ENCODE measurements around the gene C19orf47. TPM values are rescaled to one million over a fixed set of nuclear protein-coding genes. Genes with fewer than 3 reads are reported as not detected.

The C19orf47 gene
- total and polyA plus RNA-seq, 2 experiments from 2014 or later = 6.2 to 11.2 TPM

DNA sequence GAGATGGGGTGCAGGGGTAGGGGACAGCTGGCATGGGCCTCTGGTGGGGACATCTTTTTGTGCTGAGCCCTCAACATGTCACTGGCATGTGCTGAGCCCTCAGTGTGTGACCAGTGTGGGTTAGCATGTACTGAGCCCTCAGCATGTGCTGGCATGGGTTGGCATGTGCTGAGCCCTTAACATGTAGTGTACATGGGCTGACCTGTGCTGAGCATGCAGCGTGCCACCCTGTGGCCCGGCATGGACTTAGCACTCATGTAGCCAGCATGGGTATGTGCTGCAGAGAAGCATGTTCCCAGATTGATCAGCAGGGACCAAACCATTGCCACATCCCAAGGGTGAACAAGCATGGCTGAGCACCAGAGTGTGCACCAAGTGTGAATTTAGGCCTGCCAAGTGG, 30.3 kb upstream of the C19orf47 start:
- Histone ChIP-seq H3K27me3 (replicated peaks; ENCODE audit: insufficient read depth) (no peaks in the 10 kb centered on the region), H3K4me3 (no peak overlapping the region), H3K79me2 (ENCODE audit: insufficient read depth) (no peaks in the 10 kb centered on the region), H3K27ac (no peak overlapping the region), H2AFZ (no peak overlapping the region), H3K9me3 (ENCODE audit: low read depth) (no peaks in the 10 kb centered on the region), H3K4me2 (ENCODE audit: unreplicated experiment) (no peak overlapping the region), H3K9ac (no peak overlapping the region), H3K4me1 (ENCODE audit: insufficient read depth) (no peaks in the 10 kb centered on the region), H3K36me3 (ENCODE audit: low read depth) (peaks cover 3% of the 10 kb centered on the region; the same call in 1 of the 2 replicates), H3K9me2 (ENCODE audit: insufficient read depth) (no peaks in the 10 kb centered on the region), H3F3A (ENCODE audit: insufficient read depth) (no peaks in the 10 kb centered on the region), H4K20me1 (ENCODE audit: insufficient read depth) (no peaks in the 10 kb centered on the region)
- no peak for TF ChIP-seq EZH2 (IDR thresholded peaks at IDR 0.05; ENCODE audit: insufficient read depth, poor library complexity, severe bottlenecking)
- no peak for TF ChIP-seq EZH2phosphoT487 (IDR thresholded peaks at IDR 0.05; ENCODE audit: insufficient read depth, low read depth)
- no peak for DNase-seq
- in situ Hi-C loops (cut with MboI) = no loop called here
- 75 to 89% methylated on average over 2 of the region's 2 CpGs for WGBS, 2 experiments (ENCODE audit: low coverage in 1 of 2, low lambda C conversion rate in 2 of 2, missing lambda C conversion rate in 2 of 2)

DNA sequence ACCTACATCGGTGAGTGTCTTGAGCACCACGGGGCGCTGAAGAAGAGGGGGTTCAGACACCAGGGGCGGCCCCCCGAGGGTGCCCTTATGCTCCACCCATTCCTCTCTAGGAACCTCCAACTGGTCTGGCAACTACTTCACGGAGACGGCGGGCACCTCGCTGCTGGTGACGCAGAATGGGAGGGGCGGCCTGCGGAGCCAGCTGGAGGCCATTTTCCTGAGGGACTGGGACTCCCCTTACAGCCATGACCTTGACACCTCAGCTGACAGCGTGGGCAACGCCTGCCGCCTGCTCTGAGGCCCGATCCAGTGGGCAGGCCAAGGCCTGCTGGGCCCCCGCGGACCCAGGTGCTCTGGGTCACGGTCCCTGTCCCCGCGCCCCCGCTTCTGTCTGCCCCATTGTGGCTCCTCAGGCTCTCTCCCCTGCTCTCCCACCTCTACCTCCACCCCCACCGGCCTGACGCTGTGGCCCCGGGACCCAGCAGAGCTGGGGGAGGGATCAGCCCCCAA, 29.7 kb upstream of the C19orf47 start:
- no peak for DNase-seq
- Histone ChIP-seq H3K27me3 (replicated peaks; ENCODE audit: insufficient read depth) (no peaks in the 10 kb centered on the region), H3K79me2 (ENCODE audit: insufficient read depth) (no peaks in the 10 kb centered on the region), H3K4me2 (ENCODE audit: unreplicated experiment) (no peak overlapping the region), H3K9ac (no peak overlapping the region), H2AFZ (no peak overlapping the region), H3F3A (ENCODE audit: insufficient read depth) (no peaks in the 10 kb centered on the region), H3K9me3 (ENCODE audit: low read depth) (no peaks in the 10 kb centered on the region), H4K20me1 (ENCODE audit: insufficient read depth) (no peaks in the 10 kb centered on the region), H3K27ac (no peak overlapping the region), H3K4me1 (ENCODE audit: insufficient read depth) (no peaks in the 10 kb centered on the region), H3K9me2 (ENCODE audit: insufficient read depth) (no peaks in the 10 kb centered on the region), H3K36me3 (ENCODE audit: low read depth) (peaks cover 3% of the 10 kb centered on the region; the same call in 1 of the 2 replicates), H3K4me3 (no peak overlapping the region)
- in situ Hi-C loops (cut with MboI) = no loop called here
- 87 to 89% methylated on average over 24 to 25 of the region's 25 CpGs for WGBS, 2 experiments (ENCODE audit: low coverage in 1 of 2, low lambda C conversion rate in 2 of 2, missing lambda C conversion rate in 2 of 2)
- TF ChIP-seq EZH2phosphoT487 (IDR thresholded peaks at IDR 0.05; ENCODE audit: insufficient read depth, low read depth) = no peak
- no peak for TF ChIP-seq EZH2 (IDR thresholded peaks at IDR 0.05; ENCODE audit: insufficient read depth, poor library complexity, severe bottlenecking)

DNA sequence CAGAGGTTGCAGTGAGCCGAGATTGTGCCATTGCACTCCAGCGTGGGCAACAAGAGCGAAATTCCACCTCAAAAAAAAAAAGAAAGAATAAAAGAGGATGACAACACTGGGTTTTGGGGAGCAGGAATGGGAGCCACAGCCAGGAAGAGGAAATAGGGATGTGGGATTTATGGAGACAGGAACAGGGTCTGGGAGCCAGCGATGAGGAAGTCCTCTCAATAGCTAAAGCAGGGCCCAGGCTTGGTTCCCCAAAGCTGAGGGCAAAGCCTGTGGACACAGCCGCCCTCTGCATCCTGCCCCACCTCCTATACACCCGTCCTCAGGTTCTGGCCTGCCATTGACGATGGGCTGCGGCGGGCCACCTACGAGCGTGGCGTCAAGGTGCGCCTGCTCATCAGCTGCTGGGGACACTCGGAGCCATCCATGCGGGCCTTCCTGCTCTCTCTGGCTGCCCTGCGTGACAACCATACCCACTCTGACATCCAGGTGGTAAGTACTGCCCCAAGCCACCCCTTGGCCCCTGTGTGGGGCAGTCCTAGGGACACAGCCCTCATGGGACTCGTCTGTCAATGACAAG, 28.2 kb upstream of the C19orf47 start:
- Histone ChIP-seq H3K27me3 (replicated peaks; ENCODE audit: insufficient read depth) (no peaks in the 10 kb centered on the region), H3K9me3 (ENCODE audit: low read depth) (no peaks in the 10 kb centered on the region), H3K4me3 (no peak overlapping the region), H3K4me2 (ENCODE audit: unreplicated experiment) (no peak overlapping the region), H3K79me2 (ENCODE audit: insufficient read depth) (no peaks in the 10 kb centered on the region), H3K9me2 (ENCODE audit: insufficient read depth) (no peaks in the 10 kb centered on the region), H2AFZ (no peak overlapping the region), H3K27ac (no peak overlapping the region), H3K36me3 (ENCODE audit: low read depth) (peaks cover 3% of the 10 kb centered on the region; the same call in 1 of the 2 replicates), H3F3A (ENCODE audit: insufficient read depth) (no peaks in the 10 kb centered on the region), H3K4me1 (ENCODE audit: insufficient read depth) (no peaks in the 10 kb centered on the region), H3K9ac (no peak overlapping the region), H4K20me1 (ENCODE audit: insufficient read depth) (no peaks in the 10 kb centered on the region)
- DNase-seq = no peak
- TF ChIP-seq EZH2phosphoT487 (IDR thresholded peaks at IDR 0.05; ENCODE audit: insufficient read depth, low read depth) = no peak
- no peak for TF ChIP-seq EZH2 (IDR thresholded peaks at IDR 0.05; ENCODE audit: insufficient read depth, poor library complexity, severe bottlenecking)
- in situ Hi-C loops (cut with MboI) = no loop called here
- 97% methylated on average over 15 to 17 of the region's 17 CpGs for WGBS, 2 experiments (ENCODE audit: low coverage in 1 of 2, low lambda C conversion rate in 2 of 2, missing lambda C conversion rate in 2 of 2)

DNA sequence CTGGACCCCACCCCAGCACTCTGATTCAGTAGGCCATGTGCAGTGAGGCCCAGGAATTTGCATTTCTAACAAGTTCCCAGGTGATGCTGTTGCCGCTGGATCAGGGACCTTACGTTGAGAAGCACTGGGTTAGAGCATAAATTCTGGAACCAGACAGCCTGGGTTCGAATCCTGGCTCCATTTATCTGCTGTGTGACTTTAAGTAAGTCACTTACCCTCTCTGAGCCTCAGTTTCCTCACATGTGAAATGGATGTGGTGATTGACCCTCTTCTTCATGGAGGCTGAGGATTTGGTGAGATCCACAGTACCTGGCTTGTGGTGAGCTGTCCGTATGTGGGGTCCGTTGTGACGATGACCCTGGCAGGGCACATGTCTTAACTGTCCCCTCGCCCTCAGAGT, 25.9 kb upstream of the C19orf47 start:
- DNase-seq = no peak
- no peaks in the 10 kb centered on the region for H3K4me1 ChIP-seq (ENCODE audit: insufficient read depth)
- H3K27me3 ChIP-seq (replicated peaks; ENCODE audit: insufficient read depth) = no peaks in the 10 kb centered on the region
- H3K36me3 ChIP-seq (ENCODE audit: low read depth) = peaks cover 4% of the 10 kb centered on the region; the same call in 1 of the 2 replicates
- H3F3A ChIP-seq (ENCODE audit: insufficient read depth) = no peaks in the 10 kb centered on the region
- 96 to 97% methylated on average over 7 of the region's 7 CpGs for WGBS, 2 experiments (ENCODE audit: low coverage in 1 of 2, low lambda C conversion rate in 2 of 2, missing lambda C conversion rate in 2 of 2)
- no peaks in the 10 kb centered on the region for H3K79me2 ChIP-seq (ENCODE audit: insufficient read depth)
- no peaks in the 10 kb centered on the region for H4K20me1 ChIP-seq (ENCODE audit: insufficient read depth)
- H3K4me3 ChIP-seq = no peak overlapping the region
- H3K9me2 ChIP-seq (ENCODE audit: insufficient read depth) = no peaks in the 10 kb centered on the region
- no peak overlapping the region for H3K9ac ChIP-seq
- no peak overlapping the region for H2AFZ ChIP-seq
- in situ Hi-C loops (cut with MboI) = no loop called here
- no peak overlapping the region for H3K27ac ChIP-seq
- TF ChIP-seq EZH2phosphoT487 (IDR thresholded peaks at IDR 0.05; ENCODE audit: insufficient read depth, low read depth) (no peak), EZH2 (IDR thresholded peaks at IDR 0.05; ENCODE audit: insufficient read depth, poor library complexity, severe bottlenecking) (no peak)
- no peak overlapping the region for H3K4me2 ChIP-seq (ENCODE audit: unreplicated experiment)
- no peaks in the 10 kb centered on the region for H3K9me3 ChIP-seq (ENCODE audit: low read depth)
